NCI-H524 treated with DMSO at 0.1 percent for 48 hours (cell line): Measurements from ENCODE around the gene IL21R.
"Not testable (repeated sequence)": the region's sequence is repeated elsewhere in the genome, so short reads cannot be mapped to it uniquely, and the experiment has no call there.

Experiments
- DNase-seq: peaks from one replicate; lab custom pipeline; 2025; lab: John Stamatoyannopoulos, UW

IL21R gene

DNA sequence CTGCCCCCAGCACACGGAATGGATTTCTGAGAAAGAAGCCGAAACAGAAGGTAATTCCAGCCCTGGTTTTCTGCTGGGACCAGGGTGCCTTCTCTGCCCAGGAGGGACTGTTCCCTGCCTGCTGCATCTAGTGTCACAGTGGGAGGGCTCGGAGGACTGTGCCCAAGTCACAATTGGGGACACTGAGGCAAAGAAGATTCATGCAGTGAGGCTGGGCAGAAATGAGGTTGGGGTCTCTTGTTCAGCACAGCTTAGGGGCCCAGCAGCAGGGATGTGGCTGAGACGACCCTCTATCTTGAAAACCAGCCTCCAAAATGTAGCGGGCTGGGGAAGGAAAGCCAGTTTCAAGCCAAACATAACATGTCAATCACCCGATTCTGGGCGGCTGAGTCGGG lies 592 bp downstream of the IL21R start:
- no peak for DNase-seq

DNA sequence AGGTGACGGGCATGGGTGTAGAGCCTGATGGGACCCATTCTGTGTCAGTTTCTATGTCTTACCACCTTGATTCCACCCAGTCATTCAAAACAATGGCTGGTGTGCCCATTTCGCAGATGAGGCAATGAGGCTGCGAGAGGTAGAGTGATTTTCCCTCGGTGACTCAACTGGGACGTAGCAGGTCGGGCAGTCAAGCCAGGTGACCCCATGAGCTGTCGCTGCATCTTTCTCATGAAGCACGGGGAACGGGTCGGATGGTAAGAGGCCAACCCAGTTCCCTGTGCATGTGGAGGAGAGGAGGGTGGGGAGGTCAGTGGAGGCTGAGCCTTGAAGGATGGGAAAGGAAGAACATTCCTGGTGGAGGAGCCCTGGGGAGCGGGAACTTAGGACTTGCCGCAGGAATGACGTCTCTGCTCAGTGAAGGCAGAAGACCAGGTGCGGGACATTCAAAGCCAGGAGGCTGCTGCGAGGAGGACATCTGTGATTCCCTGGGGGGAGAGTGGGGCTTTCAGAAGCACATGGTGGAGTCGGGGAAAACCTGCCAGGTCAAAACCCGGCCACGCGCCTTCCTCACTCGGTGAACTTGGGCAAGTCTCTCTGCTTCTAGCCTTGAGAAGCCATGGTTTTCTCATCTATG lies 1.1 kb downstream of the IL21R start:
- no peak for DNase-seq

DNA sequence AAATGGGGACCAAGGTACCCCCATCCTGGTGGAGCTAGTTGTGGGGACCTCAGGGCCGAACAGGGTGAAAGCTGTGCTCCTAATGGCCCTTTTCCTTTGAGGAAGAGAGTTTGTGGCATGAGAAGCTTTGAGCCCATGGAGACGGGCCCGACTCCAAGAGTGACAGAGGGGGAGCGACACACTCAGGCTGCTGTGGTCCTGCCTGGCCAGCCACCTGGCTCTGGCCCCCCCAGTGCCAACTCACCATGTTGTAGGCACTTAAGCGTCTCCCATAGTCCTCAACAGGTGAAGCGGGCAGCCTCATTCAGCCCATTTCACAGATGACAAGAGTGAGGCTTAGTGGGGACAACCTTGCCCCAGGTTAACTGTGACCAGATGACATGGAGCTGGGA lies 1.6 kb downstream of the IL21R start:
- DNase-seq, result no peak

DNA sequence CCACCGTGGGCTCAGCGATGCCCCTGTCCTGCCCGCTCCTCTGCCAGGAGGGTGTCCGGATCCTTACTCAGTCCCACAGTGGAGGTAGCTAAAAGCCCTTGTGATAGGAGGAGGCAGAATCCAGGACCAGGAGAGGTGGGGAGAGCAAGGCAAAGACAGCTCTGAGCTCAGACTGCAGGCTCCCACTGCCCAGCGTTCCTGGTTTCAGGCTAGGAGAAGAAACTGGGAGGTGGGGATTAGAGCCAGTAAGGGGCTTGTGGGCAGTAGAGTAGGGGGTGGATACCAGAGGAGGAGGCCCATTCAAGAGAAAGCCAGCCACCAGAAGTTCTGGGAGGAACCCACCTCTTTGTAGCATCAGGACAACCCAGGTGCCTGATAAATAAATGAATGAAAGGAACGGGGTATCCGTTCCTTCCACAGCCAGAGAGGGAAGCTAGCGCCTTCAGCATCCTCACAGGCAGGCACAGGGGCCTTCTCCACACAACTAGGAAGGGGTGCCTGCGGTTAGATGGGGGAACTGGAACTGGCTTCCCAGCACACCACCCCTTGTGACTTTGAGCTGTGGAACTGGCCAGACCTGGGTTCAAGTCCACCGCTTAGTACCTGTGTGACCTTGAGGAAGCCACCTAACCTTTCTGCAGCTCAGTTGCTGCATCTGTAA lies 2.3 kb downstream of the IL21R start:
- DNase-seq, result no peak

DNA sequence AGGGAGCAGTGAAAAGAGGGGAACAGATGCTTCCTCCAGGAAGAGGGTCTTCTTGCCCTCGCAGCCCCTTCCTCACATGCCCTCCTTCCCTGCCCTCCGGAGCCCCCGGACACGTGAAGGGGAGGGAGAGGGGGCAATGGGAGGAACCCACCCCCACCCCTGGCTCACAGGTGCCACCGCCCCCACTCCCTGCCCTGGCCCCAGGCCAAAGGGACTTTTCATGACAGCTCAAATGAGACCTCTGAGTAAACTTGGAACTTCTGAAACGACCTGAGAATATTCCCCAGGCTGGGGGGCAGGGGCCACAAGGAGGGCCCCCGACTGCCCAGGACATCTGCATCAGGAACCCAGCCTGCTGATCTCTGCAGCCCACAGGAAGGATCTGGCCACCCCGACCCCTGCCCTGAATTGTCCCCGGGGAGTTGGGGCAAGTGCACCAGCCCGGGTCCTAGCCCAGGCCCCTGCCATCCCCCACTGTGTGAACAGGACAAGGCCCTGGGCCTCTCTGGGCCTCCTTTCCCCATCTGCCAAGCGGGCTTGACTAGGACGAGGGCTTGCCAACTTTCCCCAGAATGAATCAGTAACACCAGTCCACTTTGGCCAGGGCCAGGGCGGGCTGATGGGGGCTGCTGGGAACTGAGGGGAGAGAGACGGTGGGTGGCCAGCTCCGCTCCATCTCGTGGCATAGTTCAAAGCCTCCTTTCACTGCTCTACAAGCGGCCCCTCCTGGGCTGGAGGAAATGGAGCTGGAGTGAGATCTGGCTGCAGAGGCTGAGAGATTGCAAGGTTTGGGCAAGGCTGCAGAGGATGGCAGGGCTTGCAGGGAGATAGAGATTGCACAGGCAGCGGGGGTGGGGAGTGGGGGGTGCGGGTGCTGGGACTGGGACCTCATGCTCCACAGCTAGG lies 3.8 kb downstream of the IL21R start:
- no peak for DNase-seq

DNA sequence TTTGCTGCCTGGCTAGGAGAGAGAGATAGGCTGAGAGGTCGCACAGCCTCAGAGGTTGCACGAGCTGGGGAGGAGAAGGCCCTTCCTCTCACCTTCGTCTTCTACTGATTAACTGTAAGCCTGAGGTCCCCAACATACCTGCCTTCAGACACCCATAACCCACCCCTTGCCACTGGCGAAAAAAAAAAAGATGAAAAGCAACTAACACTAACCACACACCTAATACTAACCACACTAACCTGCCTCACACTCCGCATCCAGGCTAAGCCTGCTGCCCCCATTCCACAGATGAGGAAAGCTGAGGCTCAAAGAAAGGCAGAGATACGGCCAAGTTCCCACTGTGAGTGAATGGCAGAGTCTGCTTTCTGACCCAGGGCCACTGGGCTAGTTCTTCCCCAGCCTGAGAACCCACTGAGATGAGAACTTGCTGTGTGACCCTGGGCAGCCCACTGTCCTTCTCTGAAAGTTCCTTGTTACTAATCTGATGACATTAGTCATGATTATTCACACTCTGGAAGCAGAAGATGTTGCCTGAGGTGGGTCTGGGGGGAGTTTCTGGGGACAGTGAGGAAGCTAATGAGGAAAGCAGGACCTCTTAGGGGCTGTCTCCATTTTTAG lies 4.6 kb downstream of the IL21R start:
- DNase-seq, result no peak

DNA sequence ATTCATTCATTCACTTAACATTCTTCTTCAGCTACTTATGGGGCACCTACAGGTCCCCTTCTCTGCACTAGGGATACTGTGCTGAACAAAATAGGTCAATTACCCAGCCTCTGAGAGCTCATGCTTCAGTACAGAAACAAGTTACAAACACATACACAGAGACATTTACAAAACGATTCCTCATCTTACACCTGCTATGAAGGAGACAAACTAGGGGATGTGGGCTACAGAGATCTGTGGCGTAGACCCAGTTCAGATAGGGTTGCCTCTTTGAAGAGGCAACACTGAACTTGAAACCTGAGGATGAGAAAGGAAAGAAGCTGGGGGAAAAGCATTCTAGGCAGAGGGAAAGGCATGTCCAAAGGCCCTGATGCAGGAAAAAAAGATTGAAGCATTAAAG lies 5.2 kb downstream of the IL21R start:
- DNase-seq, result no peak

DNA sequence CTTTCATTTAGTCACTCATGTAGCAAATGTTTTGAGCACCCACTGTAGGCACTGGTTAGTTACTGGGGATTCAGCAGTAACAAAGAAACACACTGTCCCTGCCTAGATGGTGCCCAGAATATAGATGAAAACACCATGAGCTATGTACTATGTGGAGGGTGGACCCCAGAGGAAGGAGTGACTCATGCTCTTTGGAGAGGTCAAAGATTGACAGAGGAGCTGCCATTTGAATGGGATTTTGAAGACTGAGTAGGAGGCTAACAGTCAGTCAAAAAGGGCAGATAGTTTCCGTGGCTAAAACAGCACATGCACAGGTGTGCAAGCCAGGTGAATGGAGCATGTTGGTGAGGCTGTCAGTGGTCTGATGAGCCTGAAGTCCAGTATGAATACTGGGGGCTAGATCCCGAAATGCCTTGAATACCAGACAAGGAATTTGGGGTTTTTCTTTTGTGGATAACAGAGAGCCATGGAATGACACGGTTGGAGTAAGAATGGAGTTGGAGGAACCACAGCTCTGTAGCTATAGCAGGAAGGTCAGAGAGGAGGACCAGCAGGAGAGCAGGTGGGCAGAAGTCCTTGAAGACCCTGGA lies 6.1 kb downstream of the IL21R start:
- DNase-seq, result no peak

DNA sequence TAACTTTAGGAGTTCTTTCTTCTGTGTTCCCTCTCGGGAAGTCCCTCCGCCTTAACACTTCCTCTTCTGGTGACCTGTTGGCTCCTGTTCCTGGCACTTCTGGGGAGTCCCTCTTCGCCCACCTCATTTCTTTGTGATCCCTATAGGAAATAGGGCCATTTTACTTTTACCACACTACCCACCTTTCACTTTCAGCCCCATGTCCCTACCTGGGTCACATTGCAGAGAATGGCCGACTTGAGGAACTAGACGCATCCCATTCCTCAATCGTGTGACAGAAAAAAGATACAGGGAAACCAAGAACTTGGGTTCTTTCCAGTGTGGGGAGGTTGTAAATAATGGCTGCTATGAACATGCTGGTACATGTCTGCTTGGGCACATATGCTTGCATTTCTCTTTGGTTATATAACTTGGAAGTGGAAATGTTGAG lies 6.6 kb downstream of the IL21R start:
- no peak for DNase-seq

DNA sequence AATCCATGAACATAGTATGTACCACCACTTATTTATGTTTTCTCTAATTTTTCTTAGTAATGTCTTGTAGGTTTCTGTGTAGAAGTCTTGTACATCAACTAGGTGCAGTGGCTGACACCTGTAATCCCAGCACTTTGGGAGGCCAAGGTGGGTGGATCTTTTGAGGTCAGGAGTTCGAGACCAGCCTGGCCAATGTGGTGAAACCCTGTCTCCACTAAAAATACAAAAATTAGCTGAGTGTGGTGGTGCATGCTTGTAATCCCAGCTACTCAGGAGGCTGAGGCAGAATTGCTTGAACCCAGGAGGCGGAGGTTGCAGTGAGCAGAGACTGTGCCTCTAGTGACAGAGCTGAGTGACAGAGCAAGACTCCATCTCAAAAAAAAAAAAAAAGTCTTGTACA lies 8.0 kb downstream of the IL21R start:
- not testable (repeated sequence) for DNase-seq

DNA sequence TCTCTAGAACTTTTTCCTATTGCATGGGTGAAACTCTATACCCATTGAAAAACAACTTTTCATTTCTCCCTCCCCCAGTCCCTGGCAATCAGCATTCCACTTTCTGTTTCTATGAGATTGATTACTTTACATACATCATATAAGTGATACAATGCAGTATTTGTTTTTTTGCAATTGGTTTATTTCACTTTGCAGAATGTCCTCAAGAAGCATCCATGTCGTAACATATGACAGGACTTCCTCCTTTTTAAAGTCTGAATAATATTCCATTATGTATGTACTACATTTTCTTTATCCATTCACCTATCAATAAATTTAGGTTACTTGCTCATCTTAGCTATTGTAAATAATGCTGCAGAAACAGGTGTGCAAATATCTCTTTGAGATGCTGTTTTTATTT lies 8.8 kb downstream of the IL21R start:
- DNase-seq, result no peak

DNA sequence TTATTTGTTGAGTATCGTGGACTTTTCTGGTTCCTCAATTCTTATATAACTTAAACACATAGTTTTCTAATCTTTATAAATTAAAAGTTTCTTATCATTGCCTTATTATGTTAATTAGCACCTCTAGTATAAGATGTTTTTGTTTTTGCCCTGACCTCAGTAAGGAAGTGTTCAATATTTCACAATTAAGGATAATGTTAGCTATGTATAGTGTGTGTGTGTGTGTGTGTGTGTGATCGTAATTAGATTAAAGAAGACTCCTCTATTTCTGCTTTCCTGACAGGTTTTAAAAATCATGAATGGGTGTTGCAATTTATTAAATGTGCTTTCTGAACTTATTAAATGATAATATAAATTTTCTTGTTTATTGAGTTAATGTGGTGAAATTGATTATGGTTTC lies 12.0 kb downstream of the IL21R start:
- no peak for DNase-seq

DNA sequence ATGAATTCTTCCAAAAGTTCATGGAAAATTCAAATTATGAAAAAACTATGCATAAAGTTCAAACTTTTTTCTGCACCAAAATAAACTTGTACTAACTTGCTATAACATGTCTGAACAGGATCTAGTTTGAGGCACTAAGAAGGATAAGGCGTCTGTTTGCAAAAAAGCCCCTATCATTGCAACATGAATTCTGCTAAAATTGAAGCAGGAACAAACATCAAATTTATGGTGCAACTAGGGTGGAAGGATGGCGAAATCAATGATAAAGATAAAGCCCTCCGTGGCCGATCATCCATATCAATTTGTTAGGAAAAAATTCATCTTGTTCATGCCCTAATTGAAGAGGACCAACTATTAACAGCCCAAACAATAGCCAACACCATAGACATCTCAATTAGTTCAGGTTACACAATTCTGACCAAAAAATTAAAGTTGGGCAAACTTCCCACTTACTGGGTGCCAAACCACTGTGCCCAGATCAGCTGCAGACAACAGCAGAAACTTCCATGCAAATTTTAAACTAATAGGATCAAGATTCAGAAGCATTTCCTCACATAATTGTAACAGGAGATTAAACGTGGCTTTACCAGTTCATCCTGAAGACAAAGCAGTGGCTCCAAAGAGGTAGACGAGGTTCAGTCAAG lies 12.9 kb downstream of the IL21R start:
- DNase-seq, result no peak

DNA sequence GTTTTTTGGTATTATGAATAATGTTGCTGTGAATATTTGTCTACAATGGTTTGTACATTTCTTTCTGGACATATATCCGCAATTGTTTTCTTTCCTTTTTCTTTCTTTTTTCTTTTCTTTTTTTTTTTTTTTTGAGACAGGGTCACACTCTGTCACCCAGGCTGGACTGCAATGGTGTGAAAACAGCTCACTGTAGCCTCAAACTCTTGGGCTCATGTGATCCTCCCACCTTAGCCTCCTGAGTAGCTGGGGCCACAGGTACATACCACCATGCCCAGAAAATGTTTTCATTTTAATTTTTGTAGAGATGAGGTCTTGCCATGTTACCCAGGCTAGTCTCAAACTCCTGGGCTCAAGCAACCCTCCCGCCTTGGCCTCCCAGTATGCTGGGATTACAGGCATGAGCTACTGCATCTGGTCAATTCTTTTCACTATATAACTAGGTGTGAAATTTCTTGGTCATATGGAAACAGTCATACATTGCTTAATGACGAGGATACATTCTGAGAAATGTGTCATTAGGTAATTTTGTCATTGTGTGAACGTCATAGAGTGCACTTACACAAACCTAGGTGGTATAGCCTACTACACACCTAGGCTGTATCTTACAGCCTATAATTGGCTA lies 15.2 kb downstream of the IL21R start:
- DNase-seq, result no peak

DNA sequence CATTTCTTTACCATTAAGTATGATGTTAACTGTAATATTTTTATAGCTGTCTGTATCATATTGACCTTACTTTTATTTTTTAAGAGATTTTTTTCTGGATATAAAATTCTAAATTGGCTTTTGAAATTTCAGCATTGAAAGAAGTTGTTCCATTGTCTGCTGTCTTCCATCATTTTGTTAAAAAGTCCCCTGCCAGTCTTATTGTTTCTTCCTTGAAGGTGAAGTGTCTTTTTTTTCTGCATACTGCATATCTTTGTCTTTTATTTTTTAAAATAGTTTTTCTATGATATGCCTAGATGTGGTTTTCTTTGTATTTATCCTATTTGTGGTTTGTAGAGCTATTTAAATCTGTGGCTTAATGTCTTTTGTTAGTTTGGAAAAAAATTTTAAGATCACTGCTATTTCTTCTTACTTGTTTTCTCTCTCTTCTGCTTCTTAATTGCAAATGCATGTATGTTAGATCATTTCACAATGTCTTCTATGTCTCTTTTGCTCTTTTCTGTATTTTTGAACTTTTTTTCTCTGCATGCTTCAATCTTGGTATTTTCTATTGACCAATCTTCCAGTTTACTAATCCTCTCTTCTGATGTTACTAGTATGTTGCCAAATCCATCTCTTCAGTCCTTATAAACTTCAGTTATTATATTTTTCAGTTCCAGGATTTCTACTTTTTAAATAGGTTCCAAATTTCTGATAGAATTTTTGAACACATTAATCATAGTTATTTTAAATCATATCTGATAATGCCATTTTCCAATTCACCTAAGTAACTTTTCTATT lies 20.2 kb downstream of the IL21R start:
- DNase-seq, result no peak

DNA sequence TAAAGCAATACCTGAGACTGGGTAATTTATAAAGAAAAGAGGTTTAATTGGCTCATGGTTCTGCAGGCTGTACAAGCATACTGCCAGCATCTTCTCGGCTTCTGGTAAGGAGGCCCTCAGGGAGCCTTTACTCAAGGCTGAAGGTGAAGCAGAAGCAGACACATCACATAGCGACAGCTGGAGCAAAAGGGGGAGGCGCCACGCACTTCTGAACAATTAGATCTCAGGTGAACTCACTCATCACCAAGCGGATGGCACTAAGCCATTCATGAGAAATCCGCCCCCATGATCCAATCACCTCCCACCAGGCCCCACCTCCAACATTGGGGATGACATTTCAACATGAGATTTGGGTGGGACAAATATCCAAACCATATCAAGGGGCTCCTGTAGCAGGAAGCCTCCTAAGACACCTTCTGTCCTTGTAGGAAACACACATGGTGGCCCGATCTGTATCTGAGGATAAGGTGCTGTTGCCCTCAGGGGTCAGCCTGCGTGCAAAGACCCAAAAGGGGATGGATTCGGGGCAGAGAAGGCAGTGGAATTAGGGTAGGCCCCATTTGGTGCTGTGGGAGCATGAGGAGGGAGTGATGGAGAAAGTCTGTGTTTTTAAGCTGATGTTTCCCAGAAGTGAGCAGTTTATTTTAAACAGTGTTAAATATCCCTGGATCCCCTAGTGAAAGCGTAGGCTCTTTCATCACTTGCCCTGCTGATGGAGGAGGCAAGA lies 23.0 kb downstream of the IL21R start:
- DNase-seq, result no peak

DNA sequence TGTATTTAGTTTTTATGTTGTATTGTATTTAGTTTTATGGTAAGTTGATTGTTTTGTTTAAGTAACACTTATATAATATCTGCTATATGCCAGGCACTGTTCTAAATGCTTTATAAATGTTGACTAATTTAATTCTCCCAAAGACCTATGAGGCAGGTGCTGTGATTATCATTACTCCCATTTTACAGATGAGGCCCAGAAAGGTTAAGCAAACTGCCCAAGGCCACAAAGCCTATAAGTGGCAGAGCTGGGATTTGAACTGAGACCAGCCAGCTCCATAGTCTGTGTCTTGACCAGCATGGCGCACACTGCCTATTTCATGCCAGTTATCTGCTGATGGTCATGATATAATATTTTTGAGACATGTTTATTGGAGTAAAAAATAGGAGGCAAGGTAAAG lies 24.0 kb downstream of the IL21R start:
- no peak for DNase-seq

DNA sequence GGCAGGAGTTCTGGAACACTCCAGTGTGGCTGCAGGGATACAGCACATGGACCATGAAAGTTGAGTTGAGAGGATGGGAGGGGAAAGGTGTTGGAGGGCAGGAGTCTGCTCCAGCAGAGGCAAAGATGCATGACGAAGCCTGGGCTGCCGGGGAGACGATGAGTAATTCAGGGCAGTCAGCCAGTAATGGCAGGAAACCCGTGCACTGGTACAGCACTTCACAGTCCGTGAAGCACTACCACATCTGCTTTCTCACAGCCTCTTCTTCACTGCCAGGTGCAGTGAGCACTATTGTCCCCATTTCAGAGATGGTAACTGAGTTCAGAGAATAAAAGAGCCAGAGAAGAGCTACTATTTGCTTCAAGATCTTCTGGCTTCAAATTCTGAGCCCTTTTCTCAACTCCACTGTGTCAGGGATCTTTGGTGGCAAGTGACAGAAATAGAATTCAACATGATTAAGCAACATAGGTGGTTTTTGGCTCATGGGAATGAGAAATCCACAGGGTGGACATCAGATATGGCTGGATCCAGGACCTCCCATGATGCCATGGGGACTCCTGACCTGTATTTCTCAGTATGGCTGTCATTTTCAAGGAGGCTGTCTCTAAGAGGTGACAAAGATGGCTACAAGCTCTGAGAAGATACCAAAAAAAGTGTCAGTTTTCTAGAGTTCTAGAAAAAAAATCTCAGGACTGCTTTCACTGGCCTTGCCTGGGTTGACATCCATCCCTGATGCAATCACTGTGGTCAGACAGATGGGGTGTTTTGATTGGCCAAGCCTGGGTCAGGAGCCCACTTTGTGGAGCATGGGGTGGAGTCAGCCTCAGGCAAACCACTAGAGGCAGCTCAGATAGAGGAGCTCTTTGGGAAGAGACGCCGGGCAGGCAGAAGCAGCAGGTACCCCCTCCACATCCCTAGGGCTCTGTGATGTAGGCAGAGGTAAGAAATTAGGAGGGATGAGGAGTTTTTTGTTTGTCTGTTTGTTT lies 24.7 kb downstream of the IL21R start:
- no peak for DNase-seq

DNA sequence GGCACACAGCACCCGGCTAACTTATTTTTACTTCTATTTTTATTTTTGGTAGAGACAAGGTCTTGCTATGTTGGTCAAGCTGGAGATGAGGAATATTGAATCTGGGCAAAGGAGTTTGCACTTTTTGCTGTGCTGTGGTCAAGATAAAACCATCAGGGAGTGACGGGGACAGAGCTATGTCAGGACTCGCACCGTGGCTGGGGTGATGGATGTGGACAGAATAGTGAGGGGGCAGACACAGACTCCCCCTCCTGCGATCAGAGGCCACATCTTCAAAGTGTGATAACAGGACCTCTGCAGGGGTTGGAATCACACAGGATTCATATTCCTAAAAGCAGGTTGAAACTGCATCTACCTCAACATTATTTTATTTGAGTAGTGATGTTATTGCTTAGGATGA lies 25.6 kb downstream of the IL21R start:
- DNase-seq, result no peak
